ENCODE results near the gene CRYBG1.

Gene CRYBG1

DNA sequence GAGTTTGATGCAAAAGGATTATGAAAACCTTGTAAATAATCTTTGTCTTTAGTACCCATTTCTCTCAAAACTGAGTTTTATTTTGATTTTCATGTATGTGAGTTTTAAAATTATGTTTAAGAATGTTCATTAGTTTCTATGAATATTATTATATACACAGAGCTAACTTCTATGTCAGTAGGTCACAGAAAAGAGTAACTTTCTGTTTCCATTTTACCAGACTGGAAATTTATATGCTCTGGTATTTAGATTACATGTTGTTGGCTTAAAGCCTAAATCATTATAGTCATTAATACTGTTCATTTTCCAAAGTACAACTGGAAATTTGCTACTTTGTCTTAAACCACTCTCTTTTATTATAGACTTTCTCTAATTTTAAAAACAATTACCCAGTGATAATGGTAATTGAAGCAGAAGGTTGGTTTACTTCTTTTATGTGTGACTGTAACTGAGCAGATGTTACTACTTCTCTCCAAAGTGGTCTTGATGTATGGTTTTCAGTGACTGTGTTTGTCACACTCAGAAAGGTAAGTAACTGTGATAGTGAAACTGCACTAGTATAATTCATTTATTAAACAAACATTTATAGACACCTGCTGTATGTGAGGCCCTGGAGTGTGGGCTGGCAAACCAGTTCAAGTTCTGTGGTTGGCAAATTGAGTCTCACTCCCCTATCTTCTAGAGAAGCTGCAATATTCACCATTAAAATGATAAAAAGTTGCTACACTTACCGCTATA, 13.2 kb downstream of the CRYBG1 start:
- no peak for DNase-seq
- POLR2A ChIA-PET = no interaction called here

DNA sequence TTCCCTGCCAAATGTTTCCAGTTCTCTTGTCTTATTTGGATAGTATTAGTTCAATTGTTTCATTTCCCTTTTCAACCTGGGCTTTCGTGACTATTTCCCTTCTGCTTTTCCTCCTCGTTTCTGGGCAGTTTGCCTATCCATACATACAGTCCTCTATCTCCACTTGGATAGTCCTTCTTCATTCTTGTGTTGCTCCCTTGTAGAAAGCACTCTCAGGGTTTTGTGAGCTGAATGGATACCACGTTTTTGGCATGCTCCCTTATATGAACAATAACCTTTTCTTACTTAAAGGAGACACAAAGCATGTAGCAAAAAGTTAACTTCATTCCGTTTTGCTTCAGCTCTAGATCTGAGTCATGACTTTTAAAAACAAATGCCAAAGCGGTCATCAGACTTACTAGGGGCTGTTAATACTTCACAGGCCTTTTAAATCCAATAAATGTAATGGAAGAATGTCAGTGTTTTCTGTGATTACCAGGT, 16.6 kb downstream of the CRYBG1 start:
- Histone ChIP-seq H3K27me3 (replicated peaks in 2 of 5; ENCODE audit: control insufficient read depth in 4 of 5, insufficient read depth in 5 of 5, low read length in 4 of 5) (no peaks in the 10 kb centered on the region), H3K36me3 (ENCODE audit: control insufficient read depth in 4 of 4, insufficient read depth in 4 of 4, low read length in 3 of 4) (no peaks in the 10 kb centered on the region), H3K27ac (ENCODE audit: insufficient read depth in 1 of 2, low read depth in 1 of 2, low read length in 2 of 2, poor library complexity in 1 of 2, severe bottlenecking in 2 of 2) (no peak overlapping the region), H3K9me3 (ENCODE audit: control extremely low read depth in 1 of 5, control insufficient read depth in 4 of 5, insufficient read depth in 2 of 5, low read depth in 1 of 5, low read length in 4 of 5) (no peaks in the 10 kb centered on the region), H3K4me1 (ENCODE audit: control extremely low read depth in 1 of 4, control insufficient read depth in 4 of 4, insufficient read depth in 4 of 4, low read length in 3 of 4) (peaks cover 0 to 3% (median 0%) of the 10 kb centered on the region in 4 experiments), H3K4me3 (ENCODE audit: control insufficient read depth in 1 of 7, extremely low read depth in 1 of 7, insufficient read depth in 4 of 7, low read depth in 2 of 7, low read length in 6 of 7) (no peak overlapping the region)
- ChIA-PET CTCF (no interaction called here), POLR2A (no interaction called here)
- DNase-seq = no peak
- WGBS (ENCODE audit: insufficient coverage) = 58% methylated on average over 2 of the region's 5 CpGs

More for the DNA sequence above, 13.2 kb downstream of the CRYBG1 start:
- Histone ChIP-seq H3K9me3 (ENCODE audit: control extremely low read depth in 1 of 5, control insufficient read depth in 4 of 5, insufficient read depth in 2 of 5, low read depth in 1 of 5, low read length in 4 of 5) (no peaks in the 10 kb centered on the region), H3K4me1 (ENCODE audit: control extremely low read depth in 1 of 4, control insufficient read depth in 4 of 4, insufficient read depth in 4 of 4, low read length in 3 of 4) (no peaks in the 10 kb centered on the region), H3K27ac (ENCODE audit: insufficient read depth in 1 of 2, low read depth in 1 of 2, low read length in 2 of 2, poor library complexity in 1 of 2, severe bottlenecking in 2 of 2) (no peak overlapping the region), H3K27me3 (replicated peaks in 2 of 5; ENCODE audit: control insufficient read depth in 4 of 5, insufficient read depth in 5 of 5, low read length in 4 of 5) (no peaks in the 10 kb centered on the region), H3K4me3 (ENCODE audit: control insufficient read depth in 1 of 7, extremely low read depth in 1 of 7, insufficient read depth in 4 of 7, low read depth in 2 of 7, low read length in 6 of 7) (no peak overlapping the region), H3K36me3 (ENCODE audit: control insufficient read depth in 4 of 4, insufficient read depth in 4 of 4, low read length in 3 of 4) (no peaks in the 10 kb centered on the region)
- CTCF ChIA-PET = no interaction called here
- WGBS (ENCODE audit: insufficient coverage) = no CpG with 5 or more reads among the region's 1 CpG

DNA sequence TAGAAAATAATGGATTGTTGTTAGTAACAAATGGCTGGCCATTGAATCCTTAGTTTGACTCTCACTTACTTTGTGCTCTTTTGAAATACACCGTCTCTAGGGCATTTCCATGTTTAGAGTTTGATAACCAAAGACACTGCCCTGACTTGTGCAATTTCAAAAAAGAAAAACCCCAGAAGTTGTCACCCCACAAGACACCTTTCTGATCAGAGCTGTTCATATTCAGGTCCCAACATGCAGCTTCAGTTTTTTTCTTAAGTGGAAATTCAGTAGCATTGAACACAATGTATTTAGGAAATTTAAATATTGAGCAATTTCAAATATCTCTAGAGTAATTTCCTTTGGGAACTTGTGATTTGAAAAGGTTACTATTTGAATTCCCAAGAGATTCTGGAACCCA, 19.4 kb downstream of the CRYBG1 start:
- H3K27me3 ChIP-seq (replicated peaks in 2 of 5; ENCODE audit: control insufficient read depth in 4 of 5, insufficient read depth in 5 of 5, low read length in 4 of 5) = no peaks in the 10 kb centered on the region
- H3K27ac ChIP-seq (ENCODE audit: insufficient read depth in 1 of 2, low read depth in 1 of 2, low read length in 2 of 2, poor library complexity in 1 of 2, severe bottlenecking in 2 of 2) = no peak overlapping the region
- WGBS (ENCODE audit: insufficient coverage) = 40% methylated on average over 1 of the region's 1 CpG
- ChIA-PET POLR2A (no interaction called here), CTCF (no interaction called here)
- DNase-seq = no peak
- no peaks in the 10 kb centered on the region for H3K9me3 ChIP-seq (ENCODE audit: control extremely low read depth in 1 of 5, control insufficient read depth in 4 of 5, insufficient read depth in 2 of 5, low read depth in 1 of 5, low read length in 4 of 5)
- H3K4me3 ChIP-seq (ENCODE audit: control insufficient read depth in 1 of 7, extremely low read depth in 1 of 7, insufficient read depth in 4 of 7, low read depth in 2 of 7, low read length in 6 of 7) = no peak overlapping the region
- peaks cover 0 to 3% (median 0%) of the 10 kb centered on the region in 4 experiments for H3K4me1 ChIP-seq (ENCODE audit: control extremely low read depth in 1 of 4, control insufficient read depth in 4 of 4, insufficient read depth in 4 of 4, low read length in 3 of 4)
- no peaks in the 10 kb centered on the region for H3K36me3 ChIP-seq (ENCODE audit: control insufficient read depth in 4 of 4, insufficient read depth in 4 of 4, low read length in 3 of 4)

DNA sequence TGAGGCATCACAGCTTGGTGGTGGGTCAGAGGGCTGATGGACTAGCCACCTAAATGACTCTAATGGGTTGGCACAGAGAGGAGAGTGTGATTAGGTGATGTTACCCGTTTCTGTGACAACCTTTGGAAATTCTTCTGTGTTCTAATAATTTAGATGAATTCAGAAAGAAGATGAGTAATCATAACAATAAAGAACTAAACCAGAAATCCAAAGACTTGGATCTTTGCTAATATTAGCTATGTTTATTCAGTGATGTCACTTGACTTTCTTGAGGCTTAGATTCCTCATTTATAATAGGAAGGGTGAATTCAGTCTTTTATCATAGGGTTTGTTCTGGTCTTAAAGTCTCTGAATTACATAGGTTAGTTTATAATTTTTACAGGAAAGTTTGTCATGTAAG, 19.9 kb downstream of the CRYBG1 start:
- Histone ChIP-seq H3K9me3 (ENCODE audit: control extremely low read depth in 1 of 5, control insufficient read depth in 4 of 5, insufficient read depth in 2 of 5, low read depth in 1 of 5, low read length in 4 of 5) (no peaks in the 10 kb centered on the region), H3K27me3 (replicated peaks in 2 of 5; ENCODE audit: control insufficient read depth in 4 of 5, insufficient read depth in 5 of 5, low read length in 4 of 5) (no peaks in the 10 kb centered on the region), H3K4me3 (ENCODE audit: control insufficient read depth in 1 of 7, extremely low read depth in 1 of 7, insufficient read depth in 4 of 7, low read depth in 2 of 7, low read length in 6 of 7) (no peak overlapping the region), H3K4me1 (ENCODE audit: control extremely low read depth in 1 of 4, control insufficient read depth in 4 of 4, insufficient read depth in 4 of 4, low read length in 3 of 4) (peaks cover 0 to 3% (median 0%) of the 10 kb centered on the region in 4 experiments), H3K27ac (ENCODE audit: insufficient read depth in 1 of 2, low read depth in 1 of 2, low read length in 2 of 2, poor library complexity in 1 of 2, severe bottlenecking in 2 of 2) (no peak overlapping the region), H3K36me3 (ENCODE audit: control insufficient read depth in 4 of 4, insufficient read depth in 4 of 4, low read length in 3 of 4) (no peaks in the 10 kb centered on the region)
- CTCF ChIA-PET = no interaction called here
- DNase-seq = no peak
- WGBS (ENCODE audit: insufficient coverage) = no CpG with 5 or more reads among the region's 1 CpG
- POLR2A ChIA-PET = no interaction called here

DNA sequence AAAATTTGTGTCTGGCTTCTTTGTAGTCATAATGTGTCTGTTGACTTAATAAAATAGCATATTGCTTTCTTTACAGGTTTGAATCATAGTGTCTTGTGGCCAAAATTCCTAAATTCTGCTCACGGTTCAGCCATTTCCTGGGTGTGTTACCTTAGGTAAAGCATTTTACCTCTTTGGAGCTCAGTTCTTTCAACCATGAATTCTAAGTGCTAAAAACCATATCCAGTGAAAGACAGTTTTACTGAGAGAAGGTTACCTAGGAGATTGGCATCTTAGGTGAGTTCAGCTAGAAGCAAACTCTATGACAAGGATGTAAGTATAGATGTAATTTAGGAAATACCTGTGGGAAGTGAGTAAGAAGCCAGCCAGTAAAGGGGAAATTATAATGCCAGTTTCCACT, 20.7 kb downstream of the CRYBG1 start:
- Histone ChIP-seq H3K36me3 (ENCODE audit: control insufficient read depth in 4 of 4, insufficient read depth in 4 of 4, low read length in 3 of 4) (no peaks in the 10 kb centered on the region), H3K4me1 (ENCODE audit: control extremely low read depth in 1 of 4, control insufficient read depth in 4 of 4, insufficient read depth in 4 of 4, low read length in 3 of 4) (peaks cover 0 to 3% (median 0%) of the 10 kb centered on the region in 4 experiments), H3K27ac (ENCODE audit: insufficient read depth in 1 of 2, low read depth in 1 of 2, low read length in 2 of 2, poor library complexity in 1 of 2, severe bottlenecking in 2 of 2) (no peak overlapping the region), H3K27me3 (replicated peaks in 2 of 5; ENCODE audit: control insufficient read depth in 4 of 5, insufficient read depth in 5 of 5, low read length in 4 of 5) (no peaks in the 10 kb centered on the region), H3K9me3 (ENCODE audit: control extremely low read depth in 1 of 5, control insufficient read depth in 4 of 5, insufficient read depth in 2 of 5, low read depth in 1 of 5, low read length in 4 of 5) (no peaks in the 10 kb centered on the region), H3K4me3 (ENCODE audit: control insufficient read depth in 1 of 7, extremely low read depth in 1 of 7, insufficient read depth in 4 of 7, low read depth in 2 of 7, low read length in 6 of 7) (no peak overlapping the region)
- ChIA-PET CTCF (no interaction called here), POLR2A (no interaction called here)
- WGBS (ENCODE audit: insufficient coverage) = no CpG with 5 or more reads among the region's 1 CpG
- no peak for DNase-seq

DNA sequence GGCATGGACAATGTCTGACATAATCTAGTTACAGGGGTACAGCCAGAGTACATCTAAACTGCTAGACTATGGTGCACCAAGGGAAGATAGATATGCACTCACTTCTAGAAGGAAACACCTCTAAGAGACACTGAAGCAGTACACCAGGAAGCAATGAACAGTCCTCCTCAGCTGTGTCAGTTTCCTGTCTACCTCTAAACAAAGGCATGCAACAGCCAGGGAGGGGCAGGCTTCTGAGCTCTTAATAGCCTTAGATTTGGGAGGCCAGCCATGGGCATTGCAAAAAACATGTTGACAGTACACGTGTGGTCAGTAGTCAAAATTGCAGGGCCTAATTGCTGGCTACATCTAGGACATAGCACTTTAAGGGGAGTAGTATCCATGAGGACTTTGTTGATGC, 21.4 kb downstream of the CRYBG1 start:
- WGBS (ENCODE audit: insufficient coverage) = 91% methylated on average over 1 of the region's 1 CpG
- CTCF ChIA-PET = no interaction called here

DNA sequence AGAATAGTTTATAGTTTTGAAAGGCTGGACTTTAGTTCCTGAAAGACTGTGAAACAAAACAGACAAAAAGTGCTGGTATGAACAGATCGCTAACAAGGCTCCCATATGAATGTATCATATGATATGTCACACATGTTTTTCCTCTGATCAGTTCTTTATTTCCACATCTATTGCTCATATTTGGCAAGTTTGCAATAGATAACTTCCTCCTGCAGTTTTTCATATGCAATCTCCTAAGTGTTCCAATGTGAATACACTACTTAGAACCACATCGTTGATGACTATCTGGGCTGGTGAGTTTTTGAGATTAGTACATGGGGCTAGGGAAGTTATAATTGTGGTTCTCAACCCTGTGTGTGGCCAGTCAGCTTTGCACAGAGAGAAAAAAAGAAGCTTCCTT, 23.1 kb downstream of the CRYBG1 start:
- Histone ChIP-seq H3K9me3 (ENCODE audit: control extremely low read depth in 1 of 5, control insufficient read depth in 4 of 5, insufficient read depth in 2 of 5, low read depth in 1 of 5, low read length in 4 of 5) (no peaks in the 10 kb centered on the region), H3K36me3 (ENCODE audit: control insufficient read depth in 4 of 4, insufficient read depth in 4 of 4, low read length in 3 of 4) (no peaks in the 10 kb centered on the region), H3K4me1 (ENCODE audit: control extremely low read depth in 1 of 4, control insufficient read depth in 4 of 4, insufficient read depth in 4 of 4, low read length in 3 of 4) (peaks cover 0 to 3% (median 0%) of the 10 kb centered on the region in 4 experiments), H3K4me3 (ENCODE audit: control insufficient read depth in 1 of 7, extremely low read depth in 1 of 7, insufficient read depth in 4 of 7, low read depth in 2 of 7, low read length in 6 of 7) (no peak overlapping the region), H3K27me3 (replicated peaks in 2 of 5; ENCODE audit: control insufficient read depth in 4 of 5, insufficient read depth in 5 of 5, low read length in 4 of 5) (no peaks in the 10 kb centered on the region), H3K27ac (ENCODE audit: insufficient read depth in 1 of 2, low read depth in 1 of 2, low read length in 2 of 2, poor library complexity in 1 of 2, severe bottlenecking in 2 of 2) (no peak overlapping the region)
- peak in 2 of 3 donors; percentile 20 to 33 for DNase-seq
- CTCF ChIA-PET = no interaction called here
- POLR2A ChIA-PET = no interaction called here
- WGBS (ENCODE audit: insufficient coverage) = 100% methylated on average over 1 of the region's 2 CpGs

More for the DNA sequence above, 21.4 kb downstream of the CRYBG1 start:
- H3K9me3 ChIP-seq (ENCODE audit: control extremely low read depth in 1 of 5, control insufficient read depth in 4 of 5, insufficient read depth in 2 of 5, low read depth in 1 of 5, low read length in 4 of 5) = no peaks in the 10 kb centered on the region
- no peak for DNase-seq
- H3K27ac ChIP-seq (ENCODE audit: insufficient read depth in 1 of 2, low read depth in 1 of 2, low read length in 2 of 2, poor library complexity in 1 of 2, severe bottlenecking in 2 of 2) = no peak overlapping the region
- no peak overlapping the region for H3K4me3 ChIP-seq (ENCODE audit: control insufficient read depth in 1 of 7, extremely low read depth in 1 of 7, insufficient read depth in 4 of 7, low read depth in 2 of 7, low read length in 6 of 7)
- H3K27me3 ChIP-seq (replicated peaks in 2 of 5; ENCODE audit: control insufficient read depth in 4 of 5, insufficient read depth in 5 of 5, low read length in 4 of 5) = no peaks in the 10 kb centered on the region
- POLR2A ChIA-PET = no interaction called here
- H3K36me3 ChIP-seq (ENCODE audit: control insufficient read depth in 4 of 4, insufficient read depth in 4 of 4, low read length in 3 of 4) = no peaks in the 10 kb centered on the region
- H3K4me1 ChIP-seq (ENCODE audit: control extremely low read depth in 1 of 4, control insufficient read depth in 4 of 4, insufficient read depth in 4 of 4, low read length in 3 of 4) = peaks cover 0 to 3% (median 0%) of the 10 kb centered on the region in 4 experiments
